H1 (cell line): ENCODE data around the gene ZNF423. TPM values are rescaled to one million over a fixed set of nuclear protein-coding genes. Genes with fewer than 3 reads are reported as not detected.

ENCODE experiments used
- CTCF ChIA-PET: fragments of 300-600 bp; sonication (Branson Sonifier 250); formaldehyde crosslinking; loops from one replicate; lab custom pipeline; 2021; ENCODE audit not compliant: partially characterized antibody; lab: Charles Lee
- POLR2A ChIA-PET: fragments of 300-600 bp; sonication (Branson Sonifier 250); formaldehyde crosslinking; loops from one replicate; lab custom pipeline; 2021; ENCODE audit warnings: inconsistent platforms; ENCODE audit not compliant: partially characterized antibody; lab: Charles Lee
- DNase-seq, 2 experiments: peaks; one replicate each; pipeline versions ENCODE4 v3.0.0 to v3.0.0-alpha.2; 2010 to 2022; ENCODE audit warnings: low spot score in 2 of 2, low read depth in 1 of 2, mixed read lengths in 1 of 2
- FAIRE-seq: peaks from 2 replicates; lab custom pipeline; 2011; peaks lifted over from hg19 to GRCh38; lab: Jason Lieb, UNC
- H2AFZ ChIP-seq: 2 replicates; pipeline ENCODE4 v1.8.1; 2012; ENCODE audit warnings: low read length, inconsistent platforms
- H2AK5ac ChIP-seq: 2 replicates; pipeline ENCODE4 v1.6.1; 2013; ENCODE audit warnings: low read depth, low read length
- H2BK120ac ChIP-seq: replicated peaks from 2 replicates; pipeline ENCODE3; 2013; ENCODE audit warnings: low read depth, low read length, inconsistent platforms
- H2BK12ac ChIP-seq: 2 replicates; pipeline ENCODE4 v1.6.1; 2013; ENCODE audit warnings: low read depth, low read length
- H2BK15ac ChIP-seq: 2 replicates; pipeline ENCODE4 v1.6.1; 2013; ENCODE audit warnings: low read length
- H2BK20ac ChIP-seq: 2 replicates; pipeline ENCODE4 v1.6.1; 2013; ENCODE audit warnings: low read length
- H2BK5ac ChIP-seq: 2 replicates; pipeline ENCODE4 v1.6.1; 2013; ENCODE audit warnings: low read depth, low read length
- H3K14ac ChIP-seq: 2 replicates; pipeline ENCODE4 v1.6.1; 2013; ENCODE audit warnings: inconsistent platforms; ENCODE audit not compliant: insufficient read length
- H3K18ac ChIP-seq: 2 replicates; pipeline ENCODE4 v1.6.1; 2013; ENCODE audit warnings: low read length; ENCODE audit errors: extremely low read depth
- H3K23ac ChIP-seq: 2 replicates; pipeline ENCODE4 v1.6.1; 2013; ENCODE audit warnings: inconsistent platforms; ENCODE audit not compliant: insufficient read length
- H3K23me2 ChIP-seq: 2 replicates; pipeline ENCODE4 v1.6.1; 2013; ENCODE audit warnings: low read depth, low read length
- H3K27ac ChIP-seq: 2 replicates; pipeline ENCODE4 v1.6.1; 2011; ENCODE audit warnings: low read depth, low read length, inconsistent platforms
- H3K27me3 ChIP-seq, 4 experiments: replicated peaks in 1 of 4; 1 replicate in 1 of 4; 2 replicates in 3 of 4; pipeline versions ENCODE4 v1.6.1 to v1.8.1; 2011 to 2013; ENCODE audit warnings: low read length in 3 of 4, mild to moderate bottlenecking in 3 of 4, inconsistent platforms in 2 of 4, mixed read lengths in 2 of 4, moderate library complexity in 1 of 4; ENCODE audit not compliant: control insufficient read depth in 3 of 4, insufficient read depth in 3 of 4; ENCODE audit errors: extremely low read depth in 1 of 4
- H3K36me3 ChIP-seq, 4 experiments: 2 replicates each; pipeline versions ENCODE4 v1.6.1 to v1.8.1; 2011 to 2013; ENCODE audit warnings: mild to moderate bottlenecking in 4 of 4, low read length in 3 of 4, moderate library complexity in 2 of 4, control low read depth in 1 of 4, inconsistent platforms in 1 of 4; ENCODE audit not compliant: insufficient read depth in 4 of 4, control insufficient read depth in 2 of 4
- H3K4ac ChIP-seq: replicated peaks from 2 replicates; pipeline ENCODE3; 2013; ENCODE audit warnings: low read length, low read depth, mixed read lengths, inconsistent platforms; ENCODE audit not compliant: insufficient read length
- H3K4me1 ChIP-seq, 4 experiments: replicated peaks in 1 of 4; 1 replicate in 1 of 4; 2 replicates in 3 of 4; pipeline versions ENCODE4 v1.6.1 to v1.8.1; 2011 to 2013; ENCODE audit warnings: low read length in 3 of 4, inconsistent platforms in 2 of 4, mixed read lengths in 1 of 4; ENCODE audit not compliant: insufficient read depth in 4 of 4, control insufficient read depth in 3 of 4
- H3K4me2 ChIP-seq, 2 experiments: 2 replicates each; pipeline versions ENCODE4 v1.6.1 to v1.8.1; 2011 to 2013; ENCODE audit warnings: low read depth in 2 of 2, low read length in 2 of 2, control low read depth in 1 of 2, inconsistent platforms in 1 of 2, mild to moderate bottlenecking in 1 of 2; ENCODE audit not compliant: insufficient read depth in 1 of 2
- H3K4me3 ChIP-seq, 4 experiments: fragments of 200-600, 300-600 bp in 1 of 4; sonication (generic), shearing (Covaris generic), sonication (Bioruptor Twin) in 1 of 4; 2 replicates each; pipeline versions ENCODE4 v1.5.1 to v1.8.1; 2011 to 2016; ENCODE audit warnings: low read length in 4 of 4, low read depth in 3 of 4, control low read depth in 2 of 4, inconsistent platforms in 2 of 4, mild to moderate bottlenecking in 2 of 4, mixed read lengths in 1 of 4, moderate library complexity in 1 of 4; ENCODE audit not compliant: insufficient read depth in 2 of 4; ENCODE audit errors: extremely low read depth in 1 of 4
- H3K56ac ChIP-seq: replicated peaks from 2 replicates; pipeline ENCODE3; 2013; ENCODE audit warnings: low read depth, mild to moderate bottlenecking, mixed read lengths, low read length, inconsistent platforms; ENCODE audit not compliant: insufficient read length
- H3K79me1 ChIP-seq: 2 replicates; pipeline ENCODE4 v1.6.1; 2013; ENCODE audit warnings: low read depth, low read length, control low read depth
- H3K79me2 ChIP-seq, 2 experiments: 2 replicates each; pipeline versions ENCODE4 v1.6.1 to v1.8.1; 2012 to 2013; ENCODE audit warnings: low read length in 2 of 2, mild to moderate bottlenecking in 2 of 2, inconsistent platforms in 1 of 2; ENCODE audit not compliant: insufficient read depth in 2 of 2, control insufficient read depth in 1 of 2
- H3K9ac ChIP-seq, 4 experiments: replicated peaks in 1 of 4; 1 replicate in 1 of 4; 2 replicates in 3 of 4; pipeline versions ENCODE4 v1.6.1 to v1.8.1; 2011 to 2013; ENCODE audit warnings: low read depth in 3 of 4, low read length in 3 of 4, control low read depth in 2 of 4, mild to moderate bottlenecking in 2 of 4, moderate library complexity in 2 of 4, inconsistent platforms in 1 of 4; ENCODE audit errors: extremely low read depth in 1 of 4
- H3K9me3 ChIP-seq, 2 experiments: 2 replicates each; pipeline versions ENCODE4 v1.6.1 to v1.8.1; 2012 to 2013; ENCODE audit warnings: mild to moderate bottlenecking in 2 of 2, moderate library complexity in 2 of 2, control low read depth in 1 of 2, inconsistent platforms in 1 of 2, low read depth in 1 of 2, low read length in 1 of 2, mixed read lengths in 1 of 2; ENCODE audit not compliant: insufficient read depth in 2 of 2
- H4K20me1 ChIP-seq, 2 experiments: replicated peaks in 1 of 2; 2 replicates each; pipeline versions ENCODE3 to v1.8.1; 2011 to 2013; ENCODE audit warnings: inconsistent platforms in 2 of 2, low read length in 2 of 2, mild to moderate bottlenecking in 1 of 2; ENCODE audit not compliant: insufficient read depth in 2 of 2, control insufficient read depth in 1 of 2
- H4K5ac ChIP-seq: 2 replicates; pipeline ENCODE4 v1.6.1; 2013; ENCODE audit warnings: low read length, low read depth, mixed read lengths, inconsistent platforms; ENCODE audit not compliant: insufficient read length
- H4K8ac ChIP-seq: 2 replicates; pipeline ENCODE4 v1.8.0; 2013; ENCODE audit warnings: mild to moderate bottlenecking, moderate library complexity, low read length, inconsistent platforms; ENCODE audit not compliant: insufficient read depth; ENCODE audit errors: extremely low read depth
- H4K91ac ChIP-seq: replicated peaks from 2 replicates; pipeline ENCODE3; 2013; ENCODE audit warnings: low read length, mixed read lengths, inconsistent platforms; ENCODE audit not compliant: insufficient read length
- CREB1 ChIP-seq: IDR thresholded peaks from 2 replicates; pipeline ENCODE4 v1.6.1; 2012; ENCODE audit warnings: inconsistent platforms
- GTF2F1 ChIP-seq: IDR thresholded peaks from 2 replicates; pipeline ENCODE4 v1.6.1; 2012; ENCODE audit warnings: low read depth, low read length, improper control_type of control experiment, borderline replicate concordance
- POLR2A ChIP-seq, 2 experiments: IDR thresholded peaks; 1 replicate in 1 of 2; 2 replicates in 1 of 2; pipeline ENCODE4 v1.6.1; 2011; ENCODE audit warnings: low read depth in 2 of 2, low read length in 2 of 2, mild to moderate bottlenecking in 2 of 2; ENCODE audit errors: control extremely low read depth in 1 of 2
- SP4 ChIP-seq: IDR thresholded peaks from 2 replicates; pipeline ENCODE4 v1.6.1; 2012; ENCODE audit warnings: low read length, inconsistent platforms
- WGBS, 2 experiments: shearing (Covaris generic) in 1 of 2; methylation state at CpG; one replicate each; pipeline versions ENCODE4 v1.1.6 to v1.1.7; 2013 to 2015; ENCODE audit warnings: low lambda C conversion rate in 2 of 2, mixed read lengths in 2 of 2, inconsistent platforms in 1 of 2, low coverage in 1 of 2, missing lambda C conversion rate in 1 of 2; ENCODE audit not compliant: insufficient replicate concordance in 2 of 2, insufficient coverage in 1 of 2, insufficient read length in 1 of 2; ENCODE audit errors: extremely low coverage in 1 of 2, missing lambda C conversion rate in 1 of 2; 5-methylcytosine and 5-hydroxymethylcytosine counted together
- polyA plus RNA-seq, 7 experiments: library from polyadenylated mRNA; depleted of rRNA in 3 of 7; stranded (reverse) in 5 of 7; unstranded in 2 of 7; fragments of >200 nt in 5 of 7; fragments of 200-250 nt in 2 of 7; gene quantifications; 1 replicate in 5 of 7; 2 replicates in 1 of 7; 4 replicates in 1 of 7; pipeline versions ENCODE4 v1.2.1 to v1.2.3, GENCODE V29; 2011 to 2013; ENCODE audit warnings: missing spikeins in 2 of 7, mixed read lengths in 2 of 7
- total RNA-seq: library from RNA; stranded (reverse); fragmentation: NEBNext Ultra II Directional; extraction: Animal tissue kit (Norgen Biotek cat#: 25700); gene quantifications from 2 replicates; pipeline ENCODE4 v1.2.1, GENCODE V29; 2021

ZNF423 gene
- total and polyA plus RNA-seq, 2 of the 8 experiments (the other 6 are each of a cell fraction or from before 2014, with no cell fraction given), result 38.2 to 52.3 TPM

- no peak overlapping the region for H3K56ac ChIP-seq
- no peak overlapping the region for H3K9ac ChIP-seq
- peaks cover 2 to 3% of the 10 kb centered on the region in 2 experiments for H4K20me1 ChIP-seq
- H2BK5ac ChIP-seq, result 0 out of 2 replicates have a peak overlapping the region, but pooled peaks have one; percentile 69
- no peak overlapping the region for H3K23ac ChIP-seq
- 0 out of 2 replicates have a peak overlapping the region, but pooled peaks have one; percentile 50 for H2BK15ac ChIP-seq
- H2BK12ac ChIP-seq, result peak overlapping the region; percentile 80; the same call in 1 of the 2 replicates
- H3K36me3 ChIP-seq, result no peaks in the 10 kb centered on the region
- no peak overlapping the region; the same call in 1 of the 2 replicates for H2BK20ac ChIP-seq
- H2AFZ ChIP-seq, result no peak overlapping the region
- H3K23me2 ChIP-seq, result peaks cover 6% of the 10 kb centered on the region; the same call in 1 of the 2 replicates
- H3K4me3 ChIP-seq, result peak overlapping the region in 1 of 4 experiments; percentile 52; a peak in 2 of 8 replicates
- no peak for DNase-seq
- H3K79me1 ChIP-seq, result peaks cover 6% of the 10 kb centered on the region
- H3K4me1 ChIP-seq, result peaks cover 9 to 30% (median 23%) of the 10 kb centered on the region in 4 experiments
- no peaks in the 10 kb centered on the region for H3K27me3 ChIP-seq
- TF ChIP-seq CREB1, result no peak
- TF ChIP-seq GTF2F1, result no peak
- no peak for TF ChIP-seq SP4
- no peak for TF ChIP-seq POLR2A (IDR thresholded peaks at IDR 0.05; ENCODE audit: control extremely low read depth in 1 of 2, low read depth in 2 of 2, low read length in 2 of 2)
- H4K8ac ChIP-seq, result no peak overlapping the region
- no peak overlapping the region for H3K27ac ChIP-seq
- no peak overlapping the region for H3K4ac ChIP-seq
- ChIA-PET POLR2A (interaction anchor here (1.6 to 2.7 kb wide), 2 partner anchors 12 to 20 kb away, joined by 7 to 16 read pairs; no protein-coding TSS in a partner anchor), CTCF (interaction anchor here (0.6 to 2.7 kb wide), 13 partner anchors 9 to 131 kb away, joined by 3 to 6 read pairs (median 4); no protein-coding TSS in a partner anchor)
- no peaks in the 10 kb centered on the region for H3K9me3 ChIP-seq
- no peak overlapping the region for H4K91ac ChIP-seq
- peak; percentile 50 for FAIRE-seq
- H3K14ac ChIP-seq, result no peak overlapping the region
- H3K4me2 ChIP-seq, result peak overlapping the region; percentile 61 to 86; a peak in 2 of 4 replicates
- no peak overlapping the region for H2BK120ac ChIP-seq
- WGBS, 2 experiments, result 72% methylated on average over 13 of the region's 13 CpGs; no CpG with 5 or more reads in 1 of the 2 experiments
- peak overlapping the region; percentile 95; the same call in 1 of the 2 replicates for H3K18ac ChIP-seq
- H4K5ac ChIP-seq, result no peak overlapping the region
- H2AK5ac ChIP-seq, result peak overlapping the region; percentile 93; the same call in 1 of the 2 replicates
- peaks cover 0 to 24% of the 10 kb centered on the region in 2 experiments; a peak in 2 of 4 replicates for H3K79me2 ChIP-seq
These were observed 100.0 kb downstream of the ZNF423 start for GRCh38 chr16:49755716-49756505.
